HuH-7 (cell line): ENCODE results near the gene ATP1A4.

Source experiments
- DNase-seq: peaks from one replicate; pipeline ENCODE4 v3.0.0; 2011; ENCODE audit warnings: low spot score

The ATP1A4 gene

DNA sequence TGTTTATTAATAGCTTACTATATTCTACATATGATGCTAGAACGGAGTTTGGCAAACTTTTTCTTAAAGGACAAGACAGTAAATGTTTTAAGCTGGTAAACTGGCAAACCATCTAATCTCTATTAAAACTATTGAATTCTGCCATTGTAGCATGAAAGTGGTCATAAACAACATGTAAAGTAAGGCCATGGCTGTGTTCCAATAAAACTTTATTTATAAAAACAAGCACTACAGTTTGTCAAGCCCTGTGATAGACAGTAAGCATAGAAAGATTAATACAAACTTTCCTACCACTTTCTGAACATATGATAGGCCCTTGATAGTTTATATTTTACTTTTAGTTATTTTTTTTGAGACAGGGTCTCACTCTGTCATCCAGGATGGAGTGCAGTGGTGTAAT, 76.2 kb downstream of the ATP1A4 start:
- no peak for DNase-seq

GRCh38 chr1:160228431-160228830, 77.0 kb downstream of the ATP1A4 start:
- no peak for DNase-seq

DNA sequence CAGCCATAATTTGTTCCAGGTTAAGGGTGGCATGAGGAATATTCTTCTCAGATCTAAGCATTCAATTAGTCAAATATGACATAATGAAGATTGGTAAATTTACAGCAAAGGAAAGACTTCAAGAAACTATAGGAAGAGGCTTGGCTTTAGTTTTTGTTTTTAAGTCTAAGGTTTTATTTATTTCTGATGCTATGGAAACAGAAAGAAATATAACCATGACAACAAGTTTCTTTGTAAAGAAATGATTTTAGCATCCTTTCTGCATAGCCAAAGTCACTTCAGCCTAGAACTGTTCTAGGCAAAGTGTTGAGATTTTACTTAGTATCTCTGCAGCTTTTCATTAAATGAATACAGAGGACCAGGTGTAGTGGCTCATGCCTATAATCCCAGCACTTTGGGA, 81.5 kb downstream of the ATP1A4 start:
- no peak for DNase-seq
